ENCODE results near the gene ALB. TPM values are rescaled to one million over a fixed set of nuclear protein-coding genes. Genes with fewer than 3 reads are reported as not detected.

The ALB gene
- total RNA-seq, 1 donor from 2014 or later = not detected

DNA sequence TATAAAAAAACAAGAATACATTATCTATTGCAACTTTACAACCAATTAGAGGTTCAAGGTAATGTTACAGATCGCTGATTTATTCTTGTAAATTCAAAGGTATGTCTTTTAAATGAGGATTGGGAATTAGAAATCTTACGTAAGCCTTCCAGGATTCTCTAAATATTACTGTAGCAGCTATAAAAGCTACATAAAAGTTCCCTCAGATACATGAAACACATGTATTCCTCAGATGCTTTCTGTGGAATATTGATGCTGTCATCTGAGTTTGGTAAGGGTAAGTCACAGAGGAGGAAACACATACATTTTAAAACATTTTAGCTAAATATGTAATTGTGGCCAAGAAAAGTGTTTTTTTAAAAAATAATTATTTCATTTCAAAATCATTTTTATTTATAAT is 35.4 kb downstream of the ALB start:
- H3K4me1 ChIP-seq = no peaks in the 10 kb centered on the region
- intact Hi-C loops (cut with micrococcal nuclease) = no loop called here
- no peaks in the 10 kb centered on the region for H3K9me3 ChIP-seq (replicated peaks)
- no peaks in the 10 kb centered on the region for H3K27me3 ChIP-seq (ENCODE audit: low read depth)
- TF ChIP-seq, protein P1, sequence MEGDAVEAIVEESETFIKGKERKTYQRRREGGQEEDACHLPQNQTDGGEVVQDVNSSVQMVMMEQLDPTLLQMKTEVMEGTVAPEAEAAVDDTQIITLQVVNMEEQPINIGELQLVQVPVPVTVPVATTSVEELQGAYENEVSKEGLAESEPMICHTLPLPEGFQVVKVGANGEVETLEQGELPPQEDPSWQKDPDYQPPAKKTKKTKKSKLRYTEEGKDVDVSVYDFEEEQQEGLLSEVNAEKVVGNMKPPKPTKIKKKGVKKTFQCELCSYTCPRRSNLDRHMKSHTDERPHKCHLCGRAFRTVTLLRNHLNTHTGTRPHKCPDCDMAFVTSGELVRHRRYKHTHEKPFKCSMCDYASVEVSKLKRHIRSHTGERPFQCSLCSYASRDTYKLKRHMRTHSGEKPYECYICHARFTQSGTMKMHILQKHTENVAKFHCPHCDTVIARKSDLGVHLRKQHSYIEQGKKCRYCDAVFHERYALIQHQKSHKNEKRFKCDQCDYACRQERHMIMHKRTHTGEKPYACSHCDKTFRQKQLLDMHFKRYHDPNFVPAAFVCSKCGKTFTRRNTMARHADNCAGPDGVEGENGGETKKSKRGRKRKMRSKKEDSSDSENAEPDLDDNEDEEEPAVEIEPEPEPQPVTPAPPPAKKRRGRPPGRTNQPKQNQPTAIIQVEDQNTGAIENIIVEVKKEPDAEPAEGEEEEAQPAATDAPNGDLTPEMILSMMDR (IDR thresholded peaks at IDR 0.05; ENCODE audit: borderline replicate concordance) = no peak
- H3K4me3 ChIP-seq = no peak overlapping the region
- H3K27ac ChIP-seq (replicated peaks) = no peak overlapping the region
- H3K36me3 ChIP-seq = no peaks in the 10 kb centered on the region
- no peak for DNase-seq

DNA sequence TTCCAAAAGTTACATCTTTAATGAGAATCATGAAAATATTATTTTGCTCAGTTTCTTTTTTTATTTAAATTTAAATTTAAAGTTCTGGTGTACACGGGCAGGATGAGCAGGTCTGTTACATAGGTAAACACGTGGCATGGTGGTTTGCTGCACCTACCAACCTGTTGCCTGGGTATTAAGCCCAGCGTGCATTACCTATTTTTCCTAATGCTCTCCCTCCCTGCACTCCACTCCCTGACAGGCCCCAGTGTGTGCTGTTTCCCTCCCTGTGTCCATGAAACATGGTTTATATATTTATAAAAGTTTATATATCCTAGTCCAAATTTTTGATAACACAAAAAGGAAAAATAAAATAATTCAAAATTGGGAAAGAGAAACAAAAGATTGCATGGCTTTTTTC is 35.9 kb downstream of the ALB start:
- TF ChIP-seq, protein P1 (IDR thresholded peaks at IDR 0.05; ENCODE audit: borderline replicate concordance) = no peak
- H3K27ac ChIP-seq (replicated peaks) = no peak overlapping the region
- no peak overlapping the region for H3K4me3 ChIP-seq
- no peaks in the 10 kb centered on the region for H3K9me3 ChIP-seq (replicated peaks)
- intact Hi-C loops (cut with micrococcal nuclease) = no loop called here
- H3K4me1 ChIP-seq = no peaks in the 10 kb centered on the region
- H3K27me3 ChIP-seq (ENCODE audit: low read depth) = no peaks in the 10 kb centered on the region
- H3K36me3 ChIP-seq = no peaks in the 10 kb centered on the region
- DNase-seq = no peak

DNA sequence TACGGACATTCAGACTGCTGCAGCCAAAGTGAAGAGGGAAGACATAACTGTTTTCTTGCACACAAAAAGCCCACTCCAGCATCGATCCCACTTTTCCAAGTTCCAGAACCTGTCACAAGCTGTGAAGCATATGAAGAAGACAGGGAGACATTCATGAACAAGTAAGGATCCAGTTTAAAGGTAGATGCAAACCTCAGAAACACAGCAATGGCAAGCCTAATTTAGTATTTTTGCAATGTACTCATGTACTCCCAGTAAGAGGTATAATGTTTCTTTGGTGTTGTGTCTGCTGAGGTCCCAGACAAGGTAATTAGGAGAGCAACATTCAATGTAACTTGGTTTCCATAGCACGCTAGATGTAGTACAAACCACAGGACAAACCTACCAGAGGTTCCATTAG is 36.6 kb downstream of the ALB start:
- intact Hi-C loops (cut with micrococcal nuclease) = no loop called here
- Histone ChIP-seq H3K36me3 (no peaks in the 10 kb centered on the region), H3K9me3 (replicated peaks) (no peaks in the 10 kb centered on the region), H3K4me3 (no peak overlapping the region), H3K4me1 (no peaks in the 10 kb centered on the region), H3K27ac (replicated peaks) (no peak overlapping the region), H3K27me3 (ENCODE audit: low read depth) (no peaks in the 10 kb centered on the region)
- TF ChIP-seq, protein P1 (IDR thresholded peaks at IDR 0.05; ENCODE audit: borderline replicate concordance) = no peak
- DNase-seq = no peak

DNA sequence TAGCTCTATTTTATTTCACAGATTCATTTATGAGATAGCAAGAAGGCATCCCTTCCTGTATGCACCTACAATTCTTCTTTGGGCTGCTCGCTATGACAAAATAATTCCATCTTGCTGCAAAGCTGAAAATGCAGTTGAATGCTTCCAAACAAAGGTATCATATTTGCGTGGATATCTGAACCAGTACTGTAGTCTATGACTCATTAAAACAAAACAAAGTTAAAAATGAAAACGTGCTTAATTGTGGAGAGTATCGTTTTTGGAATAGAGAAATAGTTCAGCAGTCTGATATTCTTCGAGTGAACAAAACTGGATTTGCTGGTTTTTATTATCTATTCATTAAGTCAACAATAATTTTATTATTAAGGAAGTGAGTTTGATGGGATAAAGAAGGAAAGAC is 38.2 kb downstream of the ALB start:
- no peaks in the 10 kb centered on the region for H3K9me3 ChIP-seq (replicated peaks)
- H3K27ac ChIP-seq (replicated peaks) = no peak overlapping the region
- no peaks in the 10 kb centered on the region for H3K4me1 ChIP-seq
- no peaks in the 10 kb centered on the region for H3K36me3 ChIP-seq
- H3K27me3 ChIP-seq (ENCODE audit: low read depth) = no peaks in the 10 kb centered on the region
- intact Hi-C loops (cut with micrococcal nuclease) = no loop called here
- TF ChIP-seq, protein P1 (IDR thresholded peaks at IDR 0.05; ENCODE audit: borderline replicate concordance) = no peak
- no peak overlapping the region for H3K4me3 ChIP-seq
- DNase-seq = no peak

DNA sequence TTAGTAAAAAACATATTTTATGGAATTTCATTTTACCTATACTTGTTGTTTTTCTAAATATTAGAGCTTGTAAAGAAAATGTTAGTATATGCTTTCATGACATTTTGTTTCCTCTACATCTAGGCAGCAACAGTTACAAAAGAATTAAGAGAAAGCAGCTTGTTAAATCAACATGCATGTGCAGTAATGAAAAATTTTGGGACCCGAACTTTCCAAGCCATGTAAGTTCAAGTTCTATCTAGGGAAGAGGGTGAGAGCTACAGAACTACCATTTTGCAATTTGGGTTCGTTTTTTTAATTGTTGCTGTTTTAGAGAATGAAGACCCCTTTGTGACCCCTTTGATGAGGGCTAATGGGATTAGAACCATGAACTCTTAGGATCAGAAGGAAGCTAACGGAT is 39.1 kb downstream of the ALB start:
- Histone ChIP-seq H3K36me3 (no peaks in the 10 kb centered on the region), H3K4me1 (no peaks in the 10 kb centered on the region), H3K9me3 (replicated peaks) (no peaks in the 10 kb centered on the region), H3K4me3 (no peak overlapping the region), H3K27ac (replicated peaks) (no peak overlapping the region), H3K27me3 (ENCODE audit: low read depth) (no peaks in the 10 kb centered on the region)
- intact Hi-C loops (cut with micrococcal nuclease) = no loop called here
- TF ChIP-seq, protein P1 (IDR thresholded peaks at IDR 0.05; ENCODE audit: borderline replicate concordance) = no peak
- no peak for DNase-seq
